ENCODE measurements around the gene SMC6. TPM values are rescaled to one million over a fixed set of nuclear protein-coding genes. Genes with fewer than 3 reads are reported as not detected.

Gene SMC6
- total RNA-seq, 2 donors from 2014 or later: 9.9 to 11.9 TPM

- no peaks in the 10 kb centered on the region for H3K4me1 ChIP-seq
- WGBS, 2 donors: 60 to 89% methylated on average over 1 of the region's 1 CpG
- DNase-seq (no peak), ATAC-seq (no peak)
- H3K27me3 ChIP-seq: no peaks in the 10 kb centered on the region
- H3K27ac ChIP-seq: no peak overlapping the region
- no peak overlapping the region for H3K4me3 ChIP-seq
- intact Hi-C loops (cut with DNase I): no loop called here
- H3K9me3 ChIP-seq: no peaks in the 10 kb centered on the region
- H3K36me3 ChIP-seq (replicated peaks in 1 of 2; ENCODE audit: insufficient read depth in 1 of 2, low read depth in 2 of 2): no peaks in the 10 kb centered on the region
- TF ChIP-seq, protein P1, sequence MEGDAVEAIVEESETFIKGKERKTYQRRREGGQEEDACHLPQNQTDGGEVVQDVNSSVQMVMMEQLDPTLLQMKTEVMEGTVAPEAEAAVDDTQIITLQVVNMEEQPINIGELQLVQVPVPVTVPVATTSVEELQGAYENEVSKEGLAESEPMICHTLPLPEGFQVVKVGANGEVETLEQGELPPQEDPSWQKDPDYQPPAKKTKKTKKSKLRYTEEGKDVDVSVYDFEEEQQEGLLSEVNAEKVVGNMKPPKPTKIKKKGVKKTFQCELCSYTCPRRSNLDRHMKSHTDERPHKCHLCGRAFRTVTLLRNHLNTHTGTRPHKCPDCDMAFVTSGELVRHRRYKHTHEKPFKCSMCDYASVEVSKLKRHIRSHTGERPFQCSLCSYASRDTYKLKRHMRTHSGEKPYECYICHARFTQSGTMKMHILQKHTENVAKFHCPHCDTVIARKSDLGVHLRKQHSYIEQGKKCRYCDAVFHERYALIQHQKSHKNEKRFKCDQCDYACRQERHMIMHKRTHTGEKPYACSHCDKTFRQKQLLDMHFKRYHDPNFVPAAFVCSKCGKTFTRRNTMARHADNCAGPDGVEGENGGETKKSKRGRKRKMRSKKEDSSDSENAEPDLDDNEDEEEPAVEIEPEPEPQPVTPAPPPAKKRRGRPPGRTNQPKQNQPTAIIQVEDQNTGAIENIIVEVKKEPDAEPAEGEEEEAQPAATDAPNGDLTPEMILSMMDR (IDR thresholded peaks at IDR 0.05): no peak
- TF ChIP-seq POLR2A (IDR thresholded peaks at IDR 0.05): no peak
Measured at GRCh38 chr2:17616405-17616804, 137.2 kb downstream of the SMC6 start.

DNA sequence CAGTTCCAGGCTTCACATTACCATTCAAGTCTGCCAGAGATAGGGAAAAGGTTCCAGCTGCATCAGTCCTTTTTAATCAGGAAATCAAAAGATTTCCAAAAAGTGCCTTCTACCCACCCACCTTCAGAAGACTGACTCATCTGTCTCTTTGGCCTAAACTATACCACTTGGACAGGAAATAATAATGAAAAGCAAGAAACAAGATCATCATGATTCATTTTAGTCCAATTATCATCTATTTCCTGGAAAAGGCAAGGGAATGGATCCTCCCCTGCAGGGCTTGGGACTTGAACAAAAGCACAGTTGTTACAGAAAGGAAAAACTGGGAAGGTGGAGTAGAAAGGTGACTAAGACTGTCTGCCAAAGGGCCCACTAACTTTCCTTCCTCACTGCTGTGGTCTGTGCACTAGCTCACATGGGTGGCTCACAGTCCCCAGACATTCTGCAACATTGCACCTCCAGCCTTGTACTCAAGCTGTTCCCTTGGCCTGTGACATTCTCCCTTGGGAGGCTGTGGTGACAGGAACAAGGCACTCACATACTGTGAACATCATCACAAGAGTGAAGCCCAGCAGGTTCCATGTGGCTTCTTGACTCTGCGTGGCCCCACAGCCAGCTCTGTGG lies 137.8 kb downstream of the SMC6 start:
- DNase-seq (no peak), ATAC-seq (no peak)
- Histone ChIP-seq H3K4me3 (no peak overlapping the region), H3K27me3 (no peaks in the 10 kb centered on the region), H3K4me1 (no peaks in the 10 kb centered on the region), H3K27ac (no peak overlapping the region), H3K9me3 (no peaks in the 10 kb centered on the region), H3K36me3 (replicated peaks in 1 of 2; ENCODE audit: insufficient read depth in 1 of 2, low read depth in 2 of 2) (no peaks in the 10 kb centered on the region)
- TF ChIP-seq, protein P1 (IDR thresholded peaks at IDR 0.05): no peak
- no peak for TF ChIP-seq POLR2A (IDR thresholded peaks at IDR 0.05)
- 85 to 100% methylated on average over 1 of the region's 1 CpG for WGBS, 2 donors
- intact Hi-C loops (cut with DNase I): no loop called here

GRCh38 chr2:17615147-17615546 lies 138.5 kb downstream of the SMC6 start:
- H3K4me3 ChIP-seq: no peak overlapping the region
- no peak for ATAC-seq
- no peaks in the 10 kb centered on the region for H3K4me1 ChIP-seq
- intact Hi-C loops (cut with DNase I): no loop called here
- H3K27ac ChIP-seq: no peak overlapping the region
- no peak for TF ChIP-seq POLR2A (IDR thresholded peaks at IDR 0.05)
- TF ChIP-seq, protein P1 (IDR thresholded peaks at IDR 0.05): no peak
- no peak for DNase-seq
- H3K27me3 ChIP-seq: no peaks in the 10 kb centered on the region
- no peaks in the 10 kb centered on the region for H3K36me3 ChIP-seq (replicated peaks in 1 of 2; ENCODE audit: insufficient read depth in 1 of 2, low read depth in 2 of 2)
- H3K9me3 ChIP-seq: no peaks in the 10 kb centered on the region
- WGBS, 2 donors: 62 to 66% methylated on average over 1 of the region's 1 CpG

- 71 to 92% methylated on average over 4 of the region's 4 CpGs for WGBS, 2 donors
- intact Hi-C loops (cut with DNase I): no loop called here
Measured at GRCh38 chr2:17614174-17614930, 139.3 kb downstream of the SMC6 start.

More at GRCh38 chr2:17614174-17614930, 139.3 kb downstream of the SMC6 start:
- TF ChIP-seq, protein P1 (IDR thresholded peaks at IDR 0.05): no peak
- TF ChIP-seq POLR2A (IDR thresholded peaks at IDR 0.05): no peak
- Histone ChIP-seq H3K4me3 (no peak overlapping the region), H3K27ac (no peak overlapping the region), H3K36me3 (replicated peaks in 1 of 2; ENCODE audit: insufficient read depth in 1 of 2, low read depth in 2 of 2) (no peaks in the 10 kb centered on the region), H3K9me3 (no peaks in the 10 kb centered on the region), H3K4me1 (no peaks in the 10 kb centered on the region), H3K27me3 (no peaks in the 10 kb centered on the region)
- DNase-seq: no peak
- ATAC-seq: no peak

Other genes starting within 250 kb of the SMC6 start
- under 1 TPM in 1 of 2 donors, not detected in 1; 0.26 TPM for gene RAD51AP2, start 235.4 kb downstream of the SMC6 start, total RNA-seq
- 1 to 10 TPM in 1 of 2 donors, under 1 TPM in 1; 0.66 to 4.2 TPM for gene VSNL1, start 213.1 kb downstream of the SMC6 start, total RNA-seq
- gene GEN1, start 328 bp upstream of the SMC6 start, total RNA-seq: 1 to 10 TPM; 6.5 to 7.6 TPM
- not detected for gene MSGN1, start 62.6 kb upstream of the SMC6 start, total RNA-seq
- 10 to 100 TPM in 1 of 2 donors, 1 to 10 TPM in 1; 8.2 to 20.8 TPM for gene KCNS3, start 124.9 kb upstream of the SMC6 start, total RNA-seq